GM23338 (cell line): ENCODE data around the gene HNMT. TPM values are rescaled to one million over a fixed set of nuclear protein-coding genes. Genes with fewer than 3 reads are reported as not detected.

Experiments used
- ATAC-seq: fragments of 200-7000 bp; cut with Tn5 transposase; 3 replicates; pipeline ENCODE4 v1.9.1; 2020
- DNase-seq: peaks from one replicate; pipeline ENCODE4 v3.0.0-alpha.2; 2015; ENCODE audit warnings: low spot score
- H2AFZ ChIP-seq: fragments of 200-600 bp; sonication (generic); 2 replicates; pipeline ENCODE4 v1.8.0; 2016; ENCODE audit warnings: antibody characterized with exemption, mild to moderate bottlenecking, moderate library complexity
- H3F3A ChIP-seq: fragments of 200-600 bp; sonication (generic); replicated peaks from 2 replicates; pipeline ENCODE4 v1.8.0; 2017; ENCODE audit warnings: antibody characterized with exemption, mixed run types, low read depth
- H3K27ac ChIP-seq: fragments of 200-600 bp; sonication (generic); 2 replicates; pipeline ENCODE4 v1.6.1; 2016; ENCODE audit warnings: low read depth
- H3K27me3 ChIP-seq: fragments of 200-600 bp; sonication (generic); 2 replicates; pipeline ENCODE4 v1.8.0; 2016; ENCODE audit warnings: mild to moderate bottlenecking, mixed run types, moderate library complexity; ENCODE audit not compliant: insufficient read depth
- H3K36me3 ChIP-seq: fragments of 200-600 bp; sonication (generic); 2 replicates; pipeline ENCODE4 v1.8.0; 2016; ENCODE audit warnings: mild to moderate bottlenecking; ENCODE audit not compliant: insufficient read depth
- H3K4me1 ChIP-seq: fragments of 200-600 bp; sonication (generic); 2 replicates; pipeline ENCODE4 v1.8.0; 2016; ENCODE audit warnings: mild to moderate bottlenecking, moderate library complexity; ENCODE audit not compliant: insufficient read depth
- H3K4me2 ChIP-seq: fragments of 200-600 bp; sonication (generic); 2 replicates; pipeline ENCODE4 v1.7.1; 2017; ENCODE audit warnings: mixed run types
- H3K4me3 ChIP-seq: fragments of 200-600 bp; sonication (generic); 2 replicates; pipeline ENCODE4 v1.6.1; 2016; ENCODE audit warnings: mixed run types
- H3K79me2 ChIP-seq: fragments of 200-600 bp; sonication (generic); replicated peaks from 2 replicates; pipeline ENCODE4 v1.8.0; 2017; ENCODE audit warnings: mild to moderate bottlenecking; ENCODE audit not compliant: insufficient read depth
- H3K9me2 ChIP-seq: fragments of 200-600 bp; sonication (generic); 2 replicates; pipeline ENCODE4 v1.8.0; 2017; ENCODE audit not compliant: insufficient read depth
- H4K20me1 ChIP-seq: fragments of 200-600 bp; sonication (generic); replicated peaks from 2 replicates; pipeline ENCODE4 v1.8.0; 2017; ENCODE audit warnings: mild to moderate bottlenecking; ENCODE audit not compliant: insufficient read depth
- H3K27ac Mint-ChIP-seq: 2 replicates; pipeline ENCODE4 v1.8.0; 2020; ENCODE audit warnings: inconsistent platforms, mild to moderate bottlenecking, moderate library complexity, mixed read lengths
- H3K27me3 Mint-ChIP-seq: 3 replicates; pipeline ENCODE4 v1.8.0; 2022; ENCODE audit warnings: low read depth, mild to moderate bottlenecking, moderate library complexity, mixed read lengths, inconsistent platforms; ENCODE audit not compliant: insufficient read depth, poor library complexity
- H3K36me3 Mint-ChIP-seq: 3 replicates; pipeline ENCODE4 v1.8.0; 2021; ENCODE audit warnings: low read depth, mild to moderate bottlenecking, inconsistent platforms, moderate library complexity, mixed read lengths
- H3K4me1 Mint-ChIP-seq: 3 replicates; pipeline ENCODE4 v1.8.0; 2020; ENCODE audit warnings: mild to moderate bottlenecking, inconsistent platforms, mixed read lengths
- H3K4me3 Mint-ChIP-seq: 3 replicates; pipeline ENCODE4 v1.8.0; 2021; ENCODE audit warnings: moderate library complexity, mild to moderate bottlenecking, inconsistent platforms, mixed read lengths
- H3K9me3 Mint-ChIP-seq: 3 replicates; pipeline ENCODE4 v1.8.0; 2020; ENCODE audit warnings: moderate library complexity, mild to moderate bottlenecking, inconsistent platforms, mixed read lengths
- CREB1 ChIP-seq: fragments of 250-450 bp; sonication (Bioruptor Pico); IDR thresholded peaks from 2 replicates; pipeline ENCODE4 v1.5.0; 2020; ENCODE audit warnings: low read depth, mild to moderate bottlenecking, moderate library complexity
- CTCF ChIP-seq, 2 experiments: fragments of 200-600 bp in 1 of 2; sonication (generic) in 1 of 2; conservative IDR thresholded peaks; 2 replicates each; pipeline versions ENCODE4 v1.5.1 to v1.6.1; 2016 to 2017; ENCODE audit warnings: antibody characterized with exemption in 2 of 2, low read depth in 2 of 2, mild to moderate bottlenecking in 2 of 2, moderate library complexity in 1 of 2
- EZH2 ChIP-seq: fragments of 200-600 bp; sonication (generic); IDR thresholded peaks from one replicate; pipeline ENCODE4 v1.8.0; 2017; ENCODE audit warnings: antibody characterized with exemption, mild to moderate bottlenecking, low read depth; ENCODE audit not compliant: unreplicated experiment
- EZH2phosphoT487 ChIP-seq: fragments of 200-600 bp; sonication (generic); IDR thresholded peaks from one replicate; pipeline ENCODE4 v1.8.1; 2018; ENCODE audit warnings: antibody characterized with exemption; ENCODE audit not compliant: unreplicated experiment
- JUNB ChIP-seq: IDR thresholded peaks from one replicate; pipeline ENCODE4 v1.6.1; 2016; ENCODE audit warnings: antibody characterized with exemption; ENCODE audit not compliant: unreplicated experiment
- NANOG ChIP-seq: IDR thresholded peaks from 2 replicates; pipeline ENCODE4 v1.6.1; 2016; ENCODE audit warnings: antibody characterized with exemption, borderline replicate concordance
- POLR2AphosphoS5 ChIP-seq: IDR thresholded peaks from 2 replicates; pipeline ENCODE4 v1.6.1; 2016; ENCODE audit warnings: antibody characterized with exemption, low read depth
- STAT1 ChIP-seq: IDR thresholded peaks from one replicate; pipeline ENCODE4 v1.6.1; 2016; ENCODE audit warnings: antibody characterized with exemption; ENCODE audit not compliant: unreplicated experiment
- ZNF114 ChIP-seq: fragments of 250-450 bp; sonication (Bioruptor Pico); IDR thresholded peaks from 2 replicates; pipeline ENCODE4 v1.5.0; 2020; ENCODE audit warnings: mild to moderate bottlenecking, moderate library complexity
- ZNF331 ChIP-seq: fragments of 250-450 bp; sonication (Bioruptor Pico); IDR thresholded peaks from 2 replicates; pipeline ENCODE4 v1.5.0; 2020; ENCODE audit warnings: low read depth, mild to moderate bottlenecking, moderate library complexity
- ZNF462 ChIP-seq: fragments of 250-450 bp; sonication (Bioruptor Pico); IDR thresholded peaks from 2 replicates; pipeline ENCODE4 v1.5.0; 2020; ENCODE audit warnings: mild to moderate bottlenecking, moderate library complexity
- polyA plus RNA-seq: library from polyadenylated mRNA; unstranded; fragments of >200 nt; fragmentation: Nextera tagmentation; extraction: Ambion mirVana; gene quantifications from 2 replicates; pipeline ENCODE4 v1.2.1, GENCODE V29; 2016
- total RNA-seq: library from RNA; depleted of rRNA; stranded (reverse); fragments of >200 nt; shearing (Covaris generic); gene quantifications from 2 replicates; pipeline ENCODE4 v1.2.3, GENCODE V29; 2014
- TF ChIP-seq, protein P1 (sequence below): IDR thresholded peaks from 2 replicates; pipeline ENCODE4 v1.6.1; 2016; ENCODE audit warnings: antibody characterized with exemption
- TF ChIP-seq, protein P2 (sequence below): IDR thresholded peaks from one replicate; pipeline ENCODE4 v1.6.1; 2018; ENCODE audit warnings: antibody characterized with exemption; ENCODE audit not compliant: unreplicated experiment

Gene HNMT
- total and polyA plus RNA-seq, 2 experiments from 2014 or later, result 3.3 to 3.4 TPM

GRCh38 chr2:137983581-137983980, 19.3 kb downstream of the HNMT start:
- H3K9me3 Mint-ChIP-seq, result no peaks in the 10 kb centered on the region
- no peaks in the 10 kb centered on the region for H3K27me3 Mint-ChIP-seq
- Histone ChIP-seq H3K36me3 (no peaks in the 10 kb centered on the region; the same call in 1 of the 2 replicates), H3K27me3 (no peaks in the 10 kb centered on the region), H3K27ac (no peak overlapping the region), H3K4me2 (no peak overlapping the region), H3K4me1 (no peaks in the 10 kb centered on the region), H3K9me2 (no peaks in the 10 kb centered on the region), H2AFZ (no peak overlapping the region), H3K79me2 (no peaks in the 10 kb centered on the region), H4K20me1 (no peaks in the 10 kb centered on the region), H3F3A (no peaks in the 10 kb centered on the region), H3K4me3 (no peak overlapping the region)
- H3K4me1 Mint-ChIP-seq, result no peaks in the 10 kb centered on the region
- TF ChIP-seq CTCF (conservative IDR thresholded peaks at IDR 0.05; ENCODE audit: low read depth in 2 of 2) (no peak), ZNF114 (no peak), POLR2AphosphoS5 (no peak), NANOG (no peak), ZNF462 (CRISPR knock-in tag) (no peak), ZNF331 (CRISPR knock-in tag) (no peak), EZH2phosphoT487 (no peak), CREB1 (CRISPR knock-in tag) (no peak), EZH2 (no peak), JUNB (no peak), STAT1 (no peak)
- TF ChIP-seq, protein P1, sequence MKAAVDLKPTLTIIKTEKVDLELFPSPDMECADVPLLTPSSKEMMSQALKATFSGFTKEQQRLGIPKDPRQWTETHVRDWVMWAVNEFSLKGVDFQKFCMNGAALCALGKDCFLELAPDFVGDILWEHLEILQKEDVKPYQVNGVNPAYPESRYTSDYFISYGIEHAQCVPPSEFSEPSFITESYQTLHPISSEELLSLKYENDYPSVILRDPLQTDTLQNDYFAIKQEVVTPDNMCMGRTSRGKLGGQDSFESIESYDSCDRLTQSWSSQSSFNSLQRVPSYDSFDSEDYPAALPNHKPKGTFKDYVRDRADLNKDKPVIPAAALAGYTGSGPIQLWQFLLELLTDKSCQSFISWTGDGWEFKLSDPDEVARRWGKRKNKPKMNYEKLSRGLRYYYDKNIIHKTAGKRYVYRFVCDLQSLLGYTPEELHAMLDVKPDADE, result no peak
- TF ChIP-seq, protein P2, sequence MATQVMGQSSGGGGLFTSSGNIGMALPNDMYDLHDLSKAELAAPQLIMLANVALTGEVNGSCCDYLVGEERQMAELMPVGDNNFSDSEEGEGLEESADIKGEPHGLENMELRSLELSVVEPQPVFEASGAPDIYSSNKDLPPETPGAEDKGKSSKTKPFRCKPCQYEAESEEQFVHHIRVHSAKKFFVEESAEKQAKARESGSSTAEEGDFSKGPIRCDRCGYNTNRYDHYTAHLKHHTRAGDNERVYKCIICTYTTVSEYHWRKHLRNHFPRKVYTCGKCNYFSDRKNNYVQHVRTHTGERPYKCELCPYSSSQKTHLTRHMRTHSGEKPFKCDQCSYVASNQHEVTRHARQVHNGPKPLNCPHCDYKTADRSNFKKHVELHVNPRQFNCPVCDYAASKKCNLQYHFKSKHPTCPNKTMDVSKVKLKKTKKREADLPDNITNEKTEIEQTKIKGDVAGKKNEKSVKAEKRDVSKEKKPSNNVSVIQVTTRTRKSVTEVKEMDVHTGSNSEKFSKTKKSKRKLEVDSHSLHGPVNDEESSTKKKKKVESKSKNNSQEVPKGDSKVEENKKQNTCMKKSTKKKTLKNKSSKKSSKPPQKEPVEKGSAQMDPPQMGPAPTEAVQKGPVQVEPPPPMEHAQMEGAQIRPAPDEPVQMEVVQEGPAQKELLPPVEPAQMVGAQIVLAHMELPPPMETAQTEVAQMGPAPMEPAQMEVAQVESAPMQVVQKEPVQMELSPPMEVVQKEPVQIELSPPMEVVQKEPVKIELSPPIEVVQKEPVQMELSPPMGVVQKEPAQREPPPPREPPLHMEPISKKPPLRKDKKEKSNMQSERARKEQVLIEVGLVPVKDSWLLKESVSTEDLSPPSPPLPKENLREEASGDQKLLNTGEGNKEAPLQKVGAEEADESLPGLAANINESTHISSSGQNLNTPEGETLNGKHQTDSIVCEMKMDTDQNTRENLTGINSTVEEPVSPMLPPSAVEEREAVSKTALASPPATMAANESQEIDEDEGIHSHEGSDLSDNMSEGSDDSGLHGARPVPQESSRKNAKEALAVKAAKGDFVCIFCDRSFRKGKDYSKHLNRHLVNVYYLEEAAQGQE, result no peak
- ATAC-seq (no peak), DNase-seq (no peak)
- H3K4me3 Mint-ChIP-seq, result no peak overlapping the region
- H3K27ac Mint-ChIP-seq, result no peak overlapping the region
- H3K36me3 Mint-ChIP-seq, result no peaks in the 10 kb centered on the region
